ENCODE results near the gene ZNF385D. TPM values are rescaled to one million over a fixed set of nuclear protein-coding genes. Genes with fewer than 3 reads are reported as not detected.
"Not testable (repeated sequence)": the region's sequence is repeated elsewhere in the genome, so short reads cannot be mapped to it uniquely, and the experiment has no call there.

The ZNF385D gene
- total RNA-seq, 1 donor from 2014 or later, result 32.0 TPM

- intact Hi-C loops (cut with DNase I), result no loop called here
- Histone ChIP-seq H3K4me3 (no peak overlapping the region), H3K36me3 (peaks cover 0 to 8% of the 10 kb centered on the region in 2 donors), H3K9me3 (no peaks in the 10 kb centered on the region), H3K27ac (no peak overlapping the region), H3K4me1 (no peaks in the 10 kb centered on the region), H3K27me3 (no peaks in the 10 kb centered on the region)
- TF ChIP-seq, protein P1, sequence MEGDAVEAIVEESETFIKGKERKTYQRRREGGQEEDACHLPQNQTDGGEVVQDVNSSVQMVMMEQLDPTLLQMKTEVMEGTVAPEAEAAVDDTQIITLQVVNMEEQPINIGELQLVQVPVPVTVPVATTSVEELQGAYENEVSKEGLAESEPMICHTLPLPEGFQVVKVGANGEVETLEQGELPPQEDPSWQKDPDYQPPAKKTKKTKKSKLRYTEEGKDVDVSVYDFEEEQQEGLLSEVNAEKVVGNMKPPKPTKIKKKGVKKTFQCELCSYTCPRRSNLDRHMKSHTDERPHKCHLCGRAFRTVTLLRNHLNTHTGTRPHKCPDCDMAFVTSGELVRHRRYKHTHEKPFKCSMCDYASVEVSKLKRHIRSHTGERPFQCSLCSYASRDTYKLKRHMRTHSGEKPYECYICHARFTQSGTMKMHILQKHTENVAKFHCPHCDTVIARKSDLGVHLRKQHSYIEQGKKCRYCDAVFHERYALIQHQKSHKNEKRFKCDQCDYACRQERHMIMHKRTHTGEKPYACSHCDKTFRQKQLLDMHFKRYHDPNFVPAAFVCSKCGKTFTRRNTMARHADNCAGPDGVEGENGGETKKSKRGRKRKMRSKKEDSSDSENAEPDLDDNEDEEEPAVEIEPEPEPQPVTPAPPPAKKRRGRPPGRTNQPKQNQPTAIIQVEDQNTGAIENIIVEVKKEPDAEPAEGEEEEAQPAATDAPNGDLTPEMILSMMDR (IDR thresholded peaks at IDR 0.05), result no peak
- DNase-seq (ENCODE audit: low spot score in 2 of 2), result no peak
Measured at GRCh38 chr3:21508246-21508645, 242.8 kb downstream of the ZNF385D start.

DNA sequence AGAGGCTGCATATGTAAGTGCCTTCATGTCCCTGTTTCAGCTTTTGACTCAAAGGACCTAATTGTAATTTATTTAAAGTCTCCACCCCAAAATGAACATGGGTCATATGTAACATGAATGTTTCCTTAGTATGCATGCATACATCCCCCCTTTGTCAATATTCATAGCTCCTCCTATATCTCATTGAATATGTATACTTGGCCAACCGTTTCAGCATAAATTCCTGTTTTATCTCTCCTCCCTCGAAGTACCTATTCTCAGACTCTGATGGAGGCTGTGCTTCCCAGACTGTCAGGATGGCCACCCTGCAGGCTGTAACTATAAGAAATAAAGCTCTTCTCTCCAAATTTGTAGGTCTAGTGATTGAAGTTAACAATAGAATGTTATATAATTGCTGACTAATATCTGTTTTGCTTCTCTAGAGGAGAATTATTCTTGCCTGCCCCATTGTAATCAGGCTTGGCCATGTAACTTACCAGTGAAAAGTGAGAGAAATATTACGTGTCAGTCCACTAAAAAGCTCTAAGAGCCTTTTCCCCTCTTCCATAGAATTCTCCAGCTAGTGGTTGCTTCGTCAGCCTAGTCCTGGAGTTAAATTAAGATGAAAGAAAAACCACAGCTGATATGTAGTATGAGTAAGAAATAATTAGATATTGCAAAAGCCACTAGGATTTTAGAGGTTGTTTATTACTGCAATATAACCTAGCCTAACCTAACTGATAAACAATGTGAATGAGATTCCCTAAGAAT is 245.1 kb downstream of the ZNF385D start:
- Histone ChIP-seq H3K9me3 (no peaks in the 10 kb centered on the region), H3K4me3 (no peak overlapping the region), H3K27ac (no peak overlapping the region), H3K27me3 (no peaks in the 10 kb centered on the region), H3K36me3 (peaks cover 0 to 8% of the 10 kb centered on the region in 2 donors), H3K4me1 (no peaks in the 10 kb centered on the region)
- intact Hi-C loops (cut with DNase I), result no loop called here
- DNase-seq (ENCODE audit: low spot score in 2 of 2), result no peak
- TF ChIP-seq, protein P1 (IDR thresholded peaks at IDR 0.05), result no peak

DNA sequence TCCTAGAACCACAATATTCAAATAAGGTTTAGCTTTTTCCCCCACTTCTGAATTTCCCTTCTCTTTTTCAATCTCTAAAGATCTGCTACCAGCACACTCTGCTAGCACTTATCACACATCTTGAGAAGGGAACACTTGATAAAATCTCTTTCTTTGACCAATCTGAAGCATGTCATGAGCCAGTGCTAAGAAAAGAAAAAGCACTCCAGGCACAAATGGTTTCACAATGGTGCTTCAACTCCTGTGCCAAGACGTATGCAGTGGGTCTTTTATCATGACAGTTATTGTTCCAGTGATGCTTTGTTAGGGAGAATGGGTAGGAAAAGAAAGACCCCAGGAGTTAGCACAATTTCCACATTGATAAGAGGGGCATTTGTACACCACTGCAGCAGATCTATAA is 248.4 kb downstream of the ZNF385D start:
- intact Hi-C loops (cut with DNase I), result no loop called here
- Histone ChIP-seq H3K4me3 (no peak overlapping the region), H3K9me3 (no peaks in the 10 kb centered on the region), H3K36me3 (no peaks in the 10 kb centered on the region), H3K27ac (no peak overlapping the region), H3K27me3 (no peaks in the 10 kb centered on the region), H3K4me1 (no peaks in the 10 kb centered on the region)
- no peak for DNase-seq (ENCODE audit: low spot score in 2 of 2)
- TF ChIP-seq, protein P1 (IDR thresholded peaks at IDR 0.05), result no peak

DNA sequence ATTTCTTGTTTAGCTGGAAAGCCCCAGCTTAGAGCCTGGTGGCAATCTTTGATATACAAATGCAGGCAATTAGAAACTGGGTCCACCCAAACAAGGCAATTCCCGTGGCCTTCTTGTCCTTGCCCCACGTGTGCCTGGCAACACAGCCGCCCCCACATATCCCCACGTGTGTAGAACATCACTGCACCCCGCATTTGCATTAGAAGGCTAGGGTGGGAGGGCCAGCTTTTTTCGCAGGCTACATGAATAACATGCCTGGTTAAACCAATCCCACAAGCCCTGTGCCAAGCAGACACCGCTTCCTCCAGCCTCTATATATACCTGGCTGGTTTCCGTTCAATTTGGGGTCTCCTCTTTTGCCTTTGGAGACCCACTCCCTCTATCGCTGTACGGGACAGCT is 250.2 kb downstream of the ZNF385D start:
- intact Hi-C loops (cut with DNase I), result no loop called here
- H3K4me1 ChIP-seq, result no peaks in the 10 kb centered on the region
- no peaks in the 10 kb centered on the region for H3K9me3 ChIP-seq
- DNase-seq (ENCODE audit: low spot score in 2 of 2), result no peak
- H3K27ac ChIP-seq, result no peak overlapping the region
- no peaks in the 10 kb centered on the region for H3K36me3 ChIP-seq
- no peaks in the 10 kb centered on the region for H3K27me3 ChIP-seq
- no peak overlapping the region for H3K4me3 ChIP-seq
- TF ChIP-seq, protein P1 (IDR thresholded peaks at IDR 0.05), result no peak

DNA sequence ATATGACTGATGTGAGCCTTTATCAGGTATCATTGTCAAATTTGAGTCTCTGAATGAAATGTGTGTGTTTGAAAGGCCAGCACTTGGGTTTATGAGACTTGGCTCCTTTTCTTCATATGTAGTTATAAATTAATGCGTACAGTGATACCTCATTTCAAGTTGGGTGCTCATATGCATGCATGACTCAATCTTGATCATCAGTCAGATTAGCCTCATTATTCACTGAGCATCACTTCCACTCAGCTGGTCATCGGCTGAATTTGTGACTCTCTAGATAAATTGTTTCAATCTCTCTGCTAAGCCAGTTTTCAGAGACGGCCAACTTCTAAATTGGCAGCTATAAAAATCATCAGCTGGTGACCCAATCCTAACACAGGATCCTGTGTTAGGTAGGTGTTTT is 260.3 kb downstream of the ZNF385D start:
- H3K27me3 ChIP-seq; H3K27ac ChIP-seq; H3K4me3 ChIP-seq; H3K4me1 ChIP-seq; H3K9me3 ChIP-seq; DNase-seq (ENCODE audit: low spot score in 2 of 2); intact Hi-C loops (cut with DNase I); H3K36me3 ChIP-seq: not testable (repeated sequence)

DNA sequence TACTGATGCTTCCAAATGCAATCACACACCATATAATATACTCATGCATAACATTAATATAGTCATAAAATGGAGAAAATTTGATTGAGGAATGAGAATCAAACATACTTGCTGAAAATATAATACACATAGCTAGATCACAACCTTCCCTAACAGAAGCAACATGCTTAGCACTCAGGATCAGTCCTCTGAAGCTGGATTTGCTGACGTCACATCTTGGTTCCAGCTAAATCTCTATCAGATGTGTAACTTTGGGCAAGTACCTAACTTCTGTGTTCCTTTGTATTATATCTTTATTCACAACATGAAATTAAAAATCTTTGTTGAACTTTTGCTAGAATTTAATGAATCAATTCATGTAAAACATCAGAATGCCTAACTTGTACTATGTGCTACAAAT is 263.5 kb downstream of the ZNF385D start:
- intact Hi-C loops (cut with DNase I), result no loop called here
- no peak overlapping the region for H3K27ac ChIP-seq
- H3K4me3 ChIP-seq, result no peak overlapping the region
- H3K9me3 ChIP-seq, result no peaks in the 10 kb centered on the region
- TF ChIP-seq, protein P1 (IDR thresholded peaks at IDR 0.05), result no peak
- H3K27me3 ChIP-seq, result no peaks in the 10 kb centered on the region
- H3K36me3 ChIP-seq, result no peaks in the 10 kb centered on the region
- peaks cover 0 to 5% of the 10 kb centered on the region in 2 donors for H3K4me1 ChIP-seq
- DNase-seq (ENCODE audit: low spot score in 2 of 2), result no peak

GRCh38 chr3:21486024-21486935 is 264.7 kb downstream of the ZNF385D start:
- DNase-seq (ENCODE audit: low spot score in 2 of 2); H3K27me3 ChIP-seq; intact Hi-C loops (cut with DNase I): not testable (repeated sequence)

More at GRCh38 chr3:21486024-21486935, 264.7 kb downstream of the ZNF385D start:
- not testable (repeated sequence) for H3K27ac ChIP-seq, H3K4me1 ChIP-seq, H3K36me3 ChIP-seq, H3K4me3 ChIP-seq, H3K9me3 ChIP-seq
